HuH-7.5 (cell line): ENCODE measurements around the gene ULK2.
"Not testable (repeated sequence)": the region's sequence is repeated elsewhere in the genome, so short reads cannot be mapped to it uniquely, and the experiment has no call there.

Source experiments
- DNase-seq: peaks from one replicate; pipeline ENCODE4 v3.0.0; 2011; ENCODE audit warnings: low spot score

Gene ULK2

DNA sequence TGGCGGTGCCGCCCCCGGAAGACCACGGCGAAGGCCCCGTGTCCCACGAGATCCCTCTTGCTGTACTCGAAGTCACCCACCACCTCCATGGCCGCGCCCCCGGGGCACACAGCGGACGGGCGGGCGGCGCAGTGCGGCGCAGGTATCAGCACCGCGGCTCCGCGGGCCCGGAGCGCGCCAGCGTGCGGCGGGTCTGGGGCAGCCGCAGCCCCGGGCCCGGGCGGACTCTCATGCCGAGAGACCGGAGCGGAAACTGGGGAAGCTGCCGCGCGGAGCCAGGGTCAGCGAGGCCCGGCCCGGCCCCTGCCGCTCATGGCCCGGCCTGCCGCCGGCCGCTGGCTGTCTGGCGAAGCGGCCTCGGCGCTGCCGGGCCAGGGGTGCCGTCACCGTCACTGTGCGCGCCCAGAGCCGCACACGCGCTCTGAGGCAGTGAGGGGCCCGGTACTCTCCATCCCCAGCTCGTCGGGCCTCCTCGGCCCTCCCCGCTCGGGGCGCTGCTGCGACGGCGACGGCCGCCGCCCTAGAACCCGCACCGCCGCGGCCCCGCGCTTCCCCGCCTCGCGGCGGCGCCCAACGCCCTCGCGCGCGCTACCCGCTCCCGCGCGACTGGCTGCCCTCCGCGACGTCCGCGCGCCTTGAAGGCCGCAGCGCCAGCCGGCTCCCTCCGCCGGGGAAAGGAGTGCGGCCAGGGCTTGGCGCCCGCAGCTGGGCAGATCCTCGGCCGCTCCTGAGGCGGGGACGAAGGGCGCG lies at the start of gene ULK2:
Gene ULK2 (minus strand): TSS at position 608 of the 750 bp plus-strand sequence. CDS start 519 bp downstream, at position 89.
- peak; percentile 41 for DNase-seq

DNA sequence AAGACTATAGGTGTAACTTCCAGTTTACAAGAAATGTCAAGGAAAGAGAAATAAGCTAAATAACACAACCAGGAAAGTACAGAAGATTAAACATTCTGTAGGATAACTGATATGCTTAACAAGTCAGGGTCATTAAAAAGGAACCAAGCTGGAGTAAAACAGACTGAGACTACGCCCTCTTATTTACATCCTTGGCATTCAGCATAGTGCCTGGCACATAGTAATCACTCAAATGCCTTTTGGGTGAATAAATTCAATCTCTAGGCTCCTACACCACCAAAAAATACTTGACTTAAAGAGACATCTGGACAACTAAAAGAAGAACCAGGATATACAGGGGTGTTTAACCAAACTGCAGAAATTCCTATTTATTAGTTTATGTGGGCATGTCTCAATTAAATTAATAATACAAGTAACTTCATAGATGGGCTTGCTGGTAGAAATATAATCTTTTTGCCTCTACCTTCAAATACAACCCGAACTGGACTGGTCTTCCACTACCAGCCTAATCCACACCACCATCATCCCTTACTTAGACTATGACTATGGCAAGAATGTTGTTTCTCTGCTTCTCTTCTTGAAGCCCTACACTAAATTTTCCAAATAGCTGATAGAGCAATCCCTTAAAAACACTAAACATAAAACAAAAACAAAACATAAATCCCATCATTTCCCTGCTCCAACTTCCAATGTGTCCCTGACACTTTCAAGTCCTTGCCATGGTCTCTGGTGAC lies 47.7 kb upstream of the ULK2 start:
- DNase-seq: no peak

DNA sequence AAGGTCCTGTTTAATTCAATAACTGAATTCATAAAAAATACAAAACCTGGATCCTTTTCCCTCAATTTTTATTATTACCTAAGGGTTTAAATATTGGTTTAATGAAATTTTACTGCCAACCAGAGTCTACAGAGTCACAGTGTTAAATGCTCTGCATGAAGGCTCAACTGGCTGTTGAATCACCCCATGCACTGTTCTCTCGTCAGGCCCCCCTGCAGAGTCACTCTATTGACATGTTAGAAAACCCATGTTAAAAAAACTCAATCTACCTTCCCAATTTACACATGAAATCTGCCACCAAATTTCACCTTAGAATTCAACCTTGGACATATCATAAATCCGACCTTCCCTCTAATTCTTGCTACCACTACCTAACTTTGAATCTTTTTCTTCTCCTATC lies 43.3 kb upstream of the ULK2 start:
- DNase-seq: no peak

DNA sequence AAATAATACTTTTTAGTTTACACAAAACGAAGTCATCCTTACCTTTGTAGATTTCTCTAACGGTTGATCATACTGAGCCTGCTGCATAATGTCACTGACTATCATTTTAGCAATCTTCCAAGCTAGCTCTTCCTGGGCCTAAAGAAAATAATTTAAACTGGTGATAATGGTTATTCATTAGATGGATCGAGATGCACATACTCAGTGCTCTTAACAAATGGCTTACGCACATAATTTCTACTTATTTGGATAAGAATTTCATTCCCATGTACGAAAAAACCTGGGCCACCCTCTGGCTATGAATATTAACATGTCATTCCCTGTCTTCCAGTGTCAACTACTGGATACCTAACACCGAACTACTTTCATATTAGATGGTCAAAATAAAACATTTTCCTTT lies 41.4 kb upstream of the ULK2 start:
- DNase-seq: no peak

DNA sequence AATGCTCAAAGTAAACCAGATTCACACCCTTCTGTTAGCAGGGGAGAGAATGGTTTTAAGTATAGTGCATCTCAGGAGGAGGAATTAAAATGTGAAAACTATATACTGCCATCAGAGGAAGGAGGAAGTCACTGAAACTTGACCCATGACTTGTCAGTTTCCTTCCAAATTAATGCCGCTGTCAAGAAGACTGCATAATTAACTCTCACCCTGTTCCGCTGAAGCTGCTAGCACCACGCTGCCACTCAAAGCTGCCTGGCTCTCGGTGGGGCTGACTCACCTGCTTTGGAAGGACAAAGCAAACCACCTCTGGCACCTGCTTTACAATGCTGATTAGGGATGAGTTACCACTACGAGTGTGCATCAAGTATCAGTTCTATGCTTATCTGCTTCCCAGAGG lies 37.8 kb upstream of the ULK2 start:
- no peak for DNase-seq

DNA sequence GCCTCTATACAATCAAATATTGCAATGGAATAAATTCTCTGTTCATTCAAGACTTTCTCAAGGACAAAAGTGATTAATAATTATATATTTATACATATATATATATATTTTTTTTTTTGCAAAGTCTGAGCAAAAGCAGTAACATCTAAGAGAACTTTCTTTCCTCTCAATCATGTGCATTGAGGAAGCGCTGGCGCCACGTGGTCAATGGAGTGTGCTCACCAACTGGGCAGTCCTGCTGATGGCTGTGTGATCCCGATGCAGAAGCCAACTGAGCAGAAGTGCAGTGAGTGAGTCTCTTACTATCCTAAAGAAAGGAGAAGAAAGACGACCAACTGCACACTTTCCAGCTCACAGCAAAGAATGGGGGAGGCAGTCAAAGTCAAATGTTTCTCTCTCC lies 37.2 kb upstream of the ULK2 start:
- DNase-seq: no peak

DNA sequence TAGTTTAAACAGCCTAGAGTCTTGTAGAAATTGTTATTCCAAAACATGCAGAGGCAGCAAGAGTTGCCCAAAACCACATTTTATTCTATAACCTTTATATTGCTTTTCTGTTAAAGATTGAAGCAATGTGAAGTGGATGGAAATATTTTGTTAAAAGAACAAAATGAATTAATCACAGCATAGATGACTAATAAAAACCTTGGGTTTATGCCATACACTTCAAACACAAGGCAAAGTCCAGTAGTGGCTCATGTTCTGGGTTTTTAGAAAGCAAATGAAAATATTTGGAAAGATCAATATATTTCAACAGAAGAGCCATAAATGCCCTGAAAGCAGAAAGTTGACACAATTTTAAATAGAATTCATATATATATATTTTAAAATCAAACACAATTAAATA lies 36.7 kb upstream of the ULK2 start:
- DNase-seq: no peak

DNA sequence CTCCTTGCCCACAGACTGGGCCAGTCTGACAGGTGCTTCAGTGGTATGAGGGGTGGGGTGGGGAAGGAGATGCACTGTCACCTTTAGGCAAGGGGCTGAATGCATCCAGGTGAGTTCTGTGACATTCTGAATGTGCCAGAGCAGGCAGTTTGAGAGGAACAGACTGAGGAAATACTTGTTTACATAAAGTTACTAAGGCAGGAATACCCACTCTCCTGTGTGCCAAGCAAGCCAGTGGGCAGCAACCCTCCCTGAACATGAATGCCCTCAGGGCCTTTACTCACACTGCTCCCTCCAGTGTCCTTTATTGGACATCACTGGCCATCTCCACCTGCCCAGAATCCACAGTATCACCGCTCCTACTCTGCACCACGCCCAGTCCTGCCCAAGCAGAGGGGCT lies 33.1 kb upstream of the ULK2 start:
- DNase-seq: no peak

DNA sequence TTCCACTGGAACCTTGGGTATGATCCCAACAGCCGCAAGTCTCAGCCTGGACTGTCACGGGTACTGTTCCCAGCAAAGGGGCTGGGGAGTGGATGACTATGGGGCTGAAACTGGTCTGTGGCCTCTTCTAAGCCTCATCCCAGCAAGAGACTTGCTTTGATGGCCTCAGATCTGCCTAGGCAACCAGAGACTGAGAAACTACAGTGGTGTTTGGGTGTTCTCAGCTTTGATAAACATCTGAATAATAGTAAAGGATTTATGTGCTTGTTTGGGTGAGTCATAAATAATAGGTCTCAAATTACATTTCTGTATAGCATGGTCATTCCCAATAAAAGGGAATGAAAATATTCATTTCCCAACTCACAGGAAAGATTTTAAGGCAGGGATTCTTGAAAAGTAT lies 30.2 kb upstream of the ULK2 start:
- no peak for DNase-seq

DNA sequence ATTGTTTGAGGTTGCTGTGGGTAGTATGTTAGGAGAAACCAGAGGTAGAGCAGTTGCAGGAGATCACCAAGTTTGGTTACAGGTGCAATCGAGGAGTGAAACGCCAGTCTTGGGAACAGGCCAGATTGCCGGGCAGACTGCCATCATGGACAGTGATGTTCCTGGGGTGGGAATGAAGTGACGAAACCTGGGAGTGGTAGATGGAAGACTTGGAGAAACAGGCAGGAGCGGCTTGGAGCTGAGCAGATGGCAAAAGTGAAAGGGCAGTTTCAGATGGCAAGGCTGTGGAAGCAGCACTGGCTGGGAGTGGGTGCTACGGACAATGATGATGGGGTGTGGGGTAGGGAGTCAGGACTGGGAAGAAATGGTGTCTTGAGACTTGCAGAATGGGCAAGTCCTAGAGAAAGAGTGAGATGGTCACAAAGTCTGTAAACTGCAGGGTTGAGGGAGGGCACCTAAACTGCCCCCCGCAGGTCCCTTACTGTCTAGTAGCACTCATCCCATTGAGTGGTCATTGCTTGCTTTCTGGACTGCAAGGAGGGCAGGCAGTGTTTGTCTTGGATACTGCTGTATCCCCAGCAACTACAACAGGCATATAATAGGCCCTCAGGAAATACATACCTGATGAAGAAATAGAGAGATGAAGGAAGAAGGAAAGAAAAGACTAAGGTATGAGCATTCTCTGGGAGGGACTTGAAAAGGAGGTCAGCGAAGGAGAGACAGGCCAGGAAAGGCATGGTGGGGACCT lies 29.5 kb upstream of the ULK2 start:
- no peak for DNase-seq

DNA sequence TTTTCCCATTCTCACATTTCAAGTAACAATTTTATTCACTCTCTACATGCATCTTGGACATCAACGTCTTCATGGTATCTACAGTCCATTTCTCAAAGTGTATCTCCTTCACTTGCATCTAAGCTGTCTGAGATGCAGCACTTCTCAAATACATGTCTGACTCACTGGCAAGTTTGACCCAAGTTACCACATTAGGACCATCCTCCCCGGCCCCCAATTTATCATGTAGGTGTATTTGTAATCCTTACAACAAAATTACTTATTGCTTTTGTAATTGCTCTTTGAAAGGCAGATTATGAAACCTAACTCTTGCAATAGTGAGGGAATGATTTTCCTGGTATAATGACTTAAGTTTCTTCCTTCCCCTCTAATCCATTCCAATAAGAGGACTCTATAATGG lies 28.9 kb upstream of the ULK2 start:
- DNase-seq: no peak

DNA sequence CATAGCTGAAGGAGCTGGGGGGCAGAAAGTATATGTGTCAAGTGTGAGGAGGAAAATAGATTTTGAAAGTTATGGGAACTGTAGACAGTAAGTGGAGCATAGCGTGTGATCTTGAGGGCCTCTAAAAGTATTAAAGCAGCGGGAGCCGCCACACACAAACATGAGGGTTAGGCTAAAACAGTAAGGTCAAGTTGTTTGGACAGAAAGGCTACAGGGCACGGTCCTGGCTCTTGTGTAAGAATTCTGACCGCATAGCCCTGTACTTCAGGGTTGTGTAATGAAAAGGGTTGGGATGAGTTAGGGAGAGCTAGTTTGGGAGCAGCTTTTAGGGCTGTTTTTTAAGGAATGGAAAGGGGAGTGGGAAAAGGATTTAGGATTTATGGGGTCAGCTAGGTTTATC lies 22.8 kb upstream of the ULK2 start:
- not testable (repeated sequence) for DNase-seq

DNA sequence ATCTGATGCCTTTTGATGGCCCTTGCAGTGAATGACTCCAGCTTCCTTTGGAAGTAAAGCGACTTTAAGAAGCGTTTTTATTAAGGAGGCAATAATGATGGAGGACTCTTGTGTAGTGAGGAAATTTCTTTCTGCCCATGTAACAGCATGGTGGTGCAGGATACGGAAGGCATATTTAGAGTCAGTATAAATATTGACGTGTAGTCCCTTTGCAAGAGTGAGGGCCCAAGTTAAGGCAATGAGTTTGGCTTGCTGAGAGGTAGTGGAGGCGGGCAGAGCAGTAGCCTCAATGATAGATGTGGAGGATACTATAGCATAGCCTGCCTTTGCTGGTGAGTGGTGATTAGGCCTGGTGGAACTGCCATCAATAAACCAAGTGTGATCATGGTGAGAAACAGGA lies 22.3 kb upstream of the ULK2 start:
- DNase-seq: not testable (repeated sequence)

DNA sequence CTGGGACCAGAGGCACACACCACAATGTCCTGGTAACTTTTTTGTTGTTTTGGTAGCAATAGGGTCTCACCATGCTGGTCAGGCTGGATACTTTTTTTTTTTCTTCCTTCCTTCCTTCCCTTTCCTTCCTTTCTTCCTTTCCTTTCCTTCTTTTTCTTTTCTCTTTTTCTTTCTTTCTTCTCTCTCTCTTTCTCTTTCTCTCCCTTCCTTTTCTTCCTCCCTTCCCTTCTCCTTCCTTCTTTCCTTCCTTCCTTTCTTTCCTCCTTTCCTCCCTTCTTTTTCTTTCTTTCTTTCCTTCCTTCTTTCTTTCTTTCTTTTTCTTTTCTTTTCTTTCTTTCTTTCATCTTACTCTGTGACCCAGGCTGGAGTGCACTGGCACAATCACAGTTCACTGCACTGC lies 18.4 kb upstream of the ULK2 start:
- DNase-seq: no peak

DNA sequence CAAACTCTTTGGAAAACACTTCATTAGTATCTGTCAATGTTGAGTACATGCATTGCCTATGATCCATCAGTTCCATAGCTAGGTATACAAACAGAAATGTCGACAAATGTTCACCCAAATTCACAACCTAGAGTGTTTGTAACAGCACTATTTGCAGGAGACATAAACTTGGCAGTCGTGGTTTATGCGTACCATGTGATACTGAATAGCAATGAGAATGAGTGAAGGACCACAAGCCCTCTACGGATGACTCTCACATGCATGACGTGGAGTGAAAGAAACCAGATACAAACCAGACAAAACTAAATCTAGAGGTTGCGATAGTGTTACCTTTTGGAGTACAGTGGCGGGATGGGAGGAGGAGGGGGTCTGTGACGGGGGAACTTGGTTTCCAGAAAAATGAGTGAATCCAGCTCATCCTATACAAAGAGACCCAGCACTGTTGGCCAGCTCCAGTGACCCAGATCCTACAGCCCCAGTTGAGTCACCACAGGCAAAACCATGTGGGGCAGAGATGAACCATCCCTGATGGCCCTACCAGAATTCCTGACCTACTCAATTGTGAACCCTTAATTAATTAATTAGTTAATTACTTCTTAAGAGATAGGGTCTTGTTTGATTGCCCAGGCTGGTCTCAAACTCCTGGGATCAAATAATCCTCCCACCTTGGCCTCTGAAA lies 15.9 kb upstream of the ULK2 start:
- no peak for DNase-seq

DNA sequence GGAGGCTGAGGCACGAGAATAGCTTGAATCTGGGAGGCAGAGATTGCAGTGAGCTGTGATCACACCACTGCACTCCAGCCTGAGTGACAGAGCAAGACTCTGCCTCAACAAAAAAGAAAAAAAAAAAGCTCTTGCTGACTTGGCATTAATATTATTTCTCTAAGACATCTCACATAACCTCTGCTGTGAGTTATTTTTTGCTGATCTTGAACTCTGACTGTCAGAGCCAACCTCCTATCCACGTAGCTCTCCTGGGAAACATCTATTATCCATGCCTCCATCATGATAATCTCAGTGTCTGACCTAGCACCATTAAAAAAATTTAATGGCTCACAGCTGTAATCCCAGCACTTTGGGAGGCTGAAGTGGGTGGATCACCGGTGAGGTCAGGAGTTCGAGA lies 12.7 kb upstream of the ULK2 start:
- DNase-seq: no peak

DNA sequence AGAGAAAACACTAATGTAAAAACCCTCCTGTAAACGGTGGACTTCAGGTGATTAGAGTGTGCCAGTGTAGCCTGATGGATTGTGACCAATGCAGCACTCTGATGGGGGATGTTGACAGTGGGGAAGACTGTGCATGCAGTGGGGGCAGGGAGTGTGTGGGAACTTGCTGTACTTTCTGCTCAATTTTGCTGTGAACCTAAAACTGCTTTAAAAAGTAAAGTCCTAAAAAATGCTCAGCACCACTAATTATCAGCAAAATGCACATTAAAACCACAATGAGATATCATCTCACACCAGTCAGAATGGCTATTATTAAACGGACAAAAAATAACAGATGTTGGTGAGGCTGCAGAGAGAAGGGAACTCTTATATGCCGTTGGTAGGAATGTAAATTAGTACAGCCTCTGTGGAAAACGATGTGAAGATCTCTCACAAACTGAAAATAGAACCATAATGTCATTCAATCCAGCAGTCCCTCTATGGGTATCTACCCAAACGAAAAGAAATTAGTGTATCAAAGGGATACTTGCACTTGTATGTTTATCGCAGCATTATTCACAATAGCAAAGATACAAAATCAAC lies 9.7 kb upstream of the ULK2 start:
- DNase-seq: no peak

DNA sequence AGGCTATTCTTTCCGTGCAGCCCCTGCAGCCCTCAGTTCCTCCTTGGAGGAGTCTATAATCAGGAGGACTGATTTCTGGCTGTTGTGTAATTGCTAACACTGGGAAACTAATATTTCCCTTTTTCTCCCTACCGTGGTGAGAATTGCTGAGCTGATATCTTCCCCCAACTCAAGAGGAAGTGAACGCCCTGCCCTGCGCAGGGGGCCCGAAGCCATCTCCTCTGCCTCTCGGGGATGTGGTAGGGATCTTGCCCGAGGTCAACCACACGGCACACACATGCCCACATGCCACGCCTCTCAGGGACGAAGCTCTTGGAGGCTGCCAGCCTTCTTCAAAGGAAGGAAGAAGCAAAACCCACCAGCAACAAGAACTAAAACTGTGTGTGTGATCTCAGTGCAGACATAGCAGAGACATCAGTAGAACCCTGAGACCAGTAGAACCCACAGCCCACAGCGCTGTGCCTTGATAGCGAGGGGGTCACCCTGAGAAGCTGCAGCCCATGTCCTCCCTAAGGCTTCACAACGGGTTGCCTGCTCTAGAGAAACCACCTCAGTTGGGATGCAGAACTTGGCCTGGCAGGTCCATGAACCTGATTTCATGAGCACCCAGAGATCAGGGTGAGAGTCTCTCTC lies 8.9 kb upstream of the ULK2 start:
- DNase-seq: no peak

DNA sequence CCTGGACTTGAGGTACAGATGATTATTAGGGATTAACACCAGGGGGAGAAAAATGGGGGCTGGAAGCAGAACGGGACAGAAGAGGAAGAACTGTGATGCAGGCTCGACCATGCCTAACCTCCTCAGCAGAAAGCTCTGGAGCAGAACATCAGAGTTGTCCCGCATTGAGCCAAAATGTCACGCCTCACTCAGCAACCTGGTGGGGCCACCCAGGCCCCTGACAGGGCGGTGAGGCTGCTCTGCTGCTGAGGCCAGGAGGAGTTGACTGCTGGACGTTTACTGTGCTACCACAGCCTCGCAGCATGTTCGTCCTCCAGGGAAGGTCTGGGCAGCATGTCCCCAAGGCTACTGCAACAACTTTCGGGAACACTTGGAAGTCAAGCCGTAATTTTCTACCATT lies 6.5 kb upstream of the ULK2 start:
- no peak for DNase-seq

DNA sequence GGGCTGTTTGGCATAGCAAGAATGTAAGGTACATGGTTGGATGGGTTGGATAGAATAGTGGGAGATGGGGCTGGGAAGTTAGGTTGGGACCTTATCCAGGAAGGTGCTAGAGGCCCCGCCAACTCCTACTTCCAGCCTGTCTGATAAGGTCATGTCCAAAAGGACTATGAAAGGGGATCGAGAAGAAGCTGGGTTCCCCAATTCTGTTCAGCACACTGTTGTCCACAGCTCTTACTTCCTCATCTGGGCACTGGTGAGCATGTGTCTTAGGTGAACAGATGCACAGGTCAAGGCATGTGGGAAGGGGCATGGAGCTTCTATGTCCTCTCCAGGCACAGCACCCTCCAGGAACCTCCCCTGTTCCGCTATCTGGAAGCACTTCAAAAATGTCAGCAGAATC lies 5.6 kb upstream of the ULK2 start:
- no peak for DNase-seq

DNA sequence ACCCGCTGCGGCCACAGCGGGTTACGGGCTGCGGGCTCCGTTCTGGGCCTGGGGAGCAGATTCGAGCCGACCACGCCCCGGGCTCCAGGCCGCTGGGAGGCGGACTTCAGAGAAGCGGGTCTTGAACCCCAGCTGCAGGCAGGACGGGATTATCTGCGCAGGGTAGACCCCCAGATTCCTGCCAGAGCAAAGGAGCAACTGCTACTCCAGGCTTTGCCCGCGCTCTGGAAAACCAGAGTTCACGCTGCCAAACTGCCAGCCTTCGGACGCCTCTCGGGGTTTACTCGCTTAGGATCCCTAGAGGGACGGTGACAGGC lies 301 bp upstream of the ULK2 start:
- DNase-seq: no peak

DNA sequence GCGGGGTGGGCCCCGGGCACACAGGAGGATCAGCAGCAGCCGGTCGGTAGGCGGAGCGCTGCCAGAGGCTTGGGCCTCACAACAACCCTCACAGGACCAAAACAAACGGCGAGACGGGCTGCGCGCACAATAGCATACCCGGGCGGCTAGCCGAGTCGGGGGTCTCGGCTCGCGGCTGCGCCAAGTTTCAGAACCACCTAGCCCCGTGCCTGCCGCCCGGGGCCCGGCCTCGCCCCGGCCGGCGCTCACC lies 732 bp downstream of the ULK2 start:
- peak; percentile 57 for DNase-seq
